Measurements from ENCODE around the gene DLG1. TPM values are rescaled to one million over a fixed set of nuclear protein-coding genes. Genes with fewer than 3 reads are reported as not detected.

DLG1 gene
- polyA plus RNA-seq, 1 experiment, result 58.9 TPM

GRCh38 chr3:197031315-197032285, 266.8 kb downstream of the DLG1 start:
- peak overlapping the region; percentile 63 for H3K27ac ChIP-seq (ENCODE audit: low read depth, low read length)
- DNase-seq (ENCODE audit: low read depth, low spot score), result peak; percentile 92
- ChIA-PET CTCF (interaction anchor here (1.0 kb wide), 1 partner anchor 156 kb away, joined by 3 read pairs; no protein-coding TSS in a partner anchor), POLR2A (no interaction called here)
- H3K4me3 ChIP-seq (ENCODE audit: low read depth, low read length), result no peak overlapping the region
- H3K27me3 ChIP-seq (ENCODE audit: control insufficient read depth, insufficient read depth, low read length), result peaks cover 4% of the 10 kb centered on the region
- no peak for TF ChIP-seq CTCF (IDR thresholded peaks at IDR 0.05; ENCODE audit: low read depth, low read length)
- no peaks in the 10 kb centered on the region; the same call in 1 of the 2 replicates for H3K9me3 ChIP-seq (ENCODE audit: control insufficient read depth, insufficient read depth, low read length)

- no peaks in the 10 kb centered on the region; the same call in 1 of the 2 replicates for H3K9me3 ChIP-seq (ENCODE audit: control insufficient read depth, insufficient read depth, low read length)
- TF ChIP-seq CTCF (IDR thresholded peaks at IDR 0.05; ENCODE audit: low read depth, low read length), result no peak
- H3K27ac ChIP-seq (ENCODE audit: low read depth, low read length), result peak overlapping the region; percentile 63
- peaks cover 4% of the 10 kb centered on the region for H3K27me3 ChIP-seq (ENCODE audit: control insufficient read depth, insufficient read depth, low read length)
- no peak overlapping the region for H3K4me3 ChIP-seq (ENCODE audit: low read depth, low read length)
- CTCF ChIA-PET, result interaction anchor here (0.6 to 2.0 kb wide), 21 partner anchors 8 to 157 kb away, joined by 3 to 44 read pairs (median 4); no protein-coding TSS in a partner anchor
- POLR2A ChIA-PET, result interaction anchor here (0.7 kb wide), 1 partner anchor 103 kb away, joined by 3 read pairs; no protein-coding TSS in a partner anchor
- DNase-seq (ENCODE audit: low read depth, low spot score), result no peak
Observed at GRCh38 chr3:197030379-197031314, 267.8 kb downstream of the DLG1 start.

GRCh38 chr3:197029511-197030167, 268.8 kb downstream of the DLG1 start, which contains the start of gene MELTF:
MELTF (minus strand) TSS chr3:197029817; CDS start chr3:197029702, 115 bp downstream.
- POLR2A ChIA-PET, result interaction anchor here (0.9 kb wide), 1 partner anchor 26 kb away, joined by 3 read pairs; no protein-coding TSS in a partner anchor
- CTCF ChIA-PET, result interaction anchor here (0.6 to 2.0 kb wide), 33 partner anchors 8 to 173 kb away, joined by 3 to 44 read pairs (median 4); no protein-coding TSS in a partner anchor
- DNase-seq (ENCODE audit: low read depth, low spot score), result peak; percentile 21

More at GRCh38 chr3:197029511-197030167, 268.8 kb downstream of the DLG1 start, which contains the start of gene MELTF:
- Histone ChIP-seq H3K27ac (ENCODE audit: low read depth, low read length) (no peak within 1 kb of the TSS), H3K4me3 (ENCODE audit: low read depth, low read length) (peak within 1 kb of the TSS; percentile 47), H3K27me3 (ENCODE audit: control insufficient read depth, insufficient read depth, low read length) (peaks cover 8% of the 10 kb centered on the region), H3K9me3 (ENCODE audit: control insufficient read depth, insufficient read depth, low read length) (no peaks in the 10 kb centered on the region; the same call in 1 of the 2 replicates)
- TF ChIP-seq CTCF (IDR thresholded peaks at IDR 0.05; ENCODE audit: low read depth, low read length), result peak; percentile 48

Data from AG04450 (cell line).